G401 (cell line): ENCODE results near the gene SLC17A3. TPM values are rescaled to one million over a fixed set of nuclear protein-coding genes. Genes with fewer than 3 reads are reported as not detected.

Experiments
- DNase-seq: peaks from one replicate; pipeline ENCODE4 v3.0.0-alpha.2; 2015; ENCODE audit warnings: low spot score
- in situ Hi-C: cut with HindIII; loops from 2 replicates; pipeline ENCODE4 v1.10.0; 2016; ENCODE audit warnings: low sequenced_read_pairs, mixed read lengths
- total RNA-seq: library from RNA; depleted of rRNA; stranded (reverse); fragments of >200 nt; shearing (Covaris generic); gene quantifications from 2 replicates; pipeline ENCODE4 v1.2.3, GENCODE V29; 2014

SLC17A3 gene
- total RNA-seq, 1 experiment from 2014 or later: not detected

DNA sequence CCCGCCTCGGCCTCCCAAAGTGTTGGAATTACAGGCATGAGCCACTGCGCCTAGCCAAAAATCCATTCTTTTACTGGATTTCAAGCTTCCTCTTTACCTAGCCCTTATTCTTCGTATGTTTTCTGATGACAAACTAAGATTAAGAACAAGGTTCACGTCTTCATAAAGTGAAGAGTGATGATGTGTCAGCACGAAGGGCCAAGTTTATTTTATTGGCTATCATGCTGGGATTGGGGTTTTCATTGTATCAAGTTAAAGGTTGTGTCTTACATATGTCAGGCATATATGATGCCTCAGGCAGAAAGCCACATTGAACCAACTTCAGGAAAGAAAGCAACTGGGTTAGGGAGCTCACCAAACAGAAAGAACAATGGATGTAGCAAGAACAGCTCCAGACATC lies 19.7 kb upstream of the SLC17A3 start:
- DNase-seq: no peak
- in situ Hi-C loops: no loop called here

DNA sequence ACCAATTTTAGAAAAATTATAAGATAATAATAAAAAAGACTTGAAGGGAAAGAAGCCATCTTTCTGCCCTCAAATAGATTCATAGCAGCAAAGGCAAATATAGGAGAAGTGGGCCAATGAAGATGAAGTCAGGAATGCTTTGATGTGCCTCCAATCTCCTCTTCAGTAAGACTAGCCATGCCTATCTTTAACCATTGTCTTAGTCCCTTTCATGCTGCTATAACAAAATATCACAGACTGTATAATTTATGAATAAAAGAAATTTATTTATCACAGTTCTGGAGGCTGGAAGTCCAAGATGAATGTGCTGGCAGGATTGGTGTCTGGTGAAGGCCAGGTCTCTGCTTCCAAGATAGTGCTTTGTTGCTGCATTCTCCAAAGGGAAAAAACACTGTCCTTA lies 18.8 kb upstream of the SLC17A3 start:
- no peak for DNase-seq
- in situ Hi-C loops: no loop called here

DNA sequence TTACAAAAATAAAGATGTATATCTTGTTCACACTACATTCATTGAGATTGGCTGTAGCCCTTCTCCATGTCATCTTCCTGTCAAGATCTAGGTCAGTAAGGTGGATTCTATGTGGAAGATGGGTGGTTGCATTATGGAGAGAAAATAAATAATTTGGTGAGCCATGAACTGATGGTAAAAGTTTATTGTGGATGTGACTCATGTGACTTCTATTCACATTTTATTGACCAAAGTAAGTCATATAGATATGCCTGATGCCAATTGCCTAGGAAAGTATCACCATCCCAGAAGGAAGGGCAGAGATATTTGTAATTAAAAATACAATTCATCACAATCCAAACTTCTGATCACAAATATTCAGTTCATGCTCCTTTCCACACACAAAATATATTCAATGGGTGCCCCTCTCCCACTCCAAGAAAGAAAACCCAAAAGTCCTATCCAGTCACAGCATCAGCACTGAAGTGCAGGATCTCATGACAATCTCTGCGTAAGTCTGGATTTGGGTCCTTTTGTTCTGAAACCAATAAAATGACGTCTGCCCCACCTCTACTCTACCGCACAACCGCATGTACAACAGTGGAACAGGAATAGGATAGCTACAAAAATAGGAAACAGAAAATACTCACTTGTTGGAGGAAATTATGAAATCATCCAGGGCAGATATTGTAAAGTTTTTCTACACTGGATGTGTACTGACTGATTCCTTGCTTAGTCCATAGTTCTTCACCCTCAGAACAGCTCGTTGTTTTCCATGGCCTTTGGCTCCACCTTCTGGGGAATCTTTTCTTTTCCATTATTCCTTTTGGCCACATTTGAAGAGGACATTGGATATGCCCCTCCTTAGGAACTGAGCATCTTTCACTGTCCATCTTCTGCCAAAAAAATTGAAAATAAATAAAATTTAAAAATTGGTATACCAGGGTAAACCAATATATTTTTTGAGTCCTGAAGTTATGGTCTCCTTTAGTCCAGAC lies 16.1 kb upstream of the SLC17A3 start:
- peak; percentile 72 for DNase-seq
- in situ Hi-C loops: no loop called here

DNA sequence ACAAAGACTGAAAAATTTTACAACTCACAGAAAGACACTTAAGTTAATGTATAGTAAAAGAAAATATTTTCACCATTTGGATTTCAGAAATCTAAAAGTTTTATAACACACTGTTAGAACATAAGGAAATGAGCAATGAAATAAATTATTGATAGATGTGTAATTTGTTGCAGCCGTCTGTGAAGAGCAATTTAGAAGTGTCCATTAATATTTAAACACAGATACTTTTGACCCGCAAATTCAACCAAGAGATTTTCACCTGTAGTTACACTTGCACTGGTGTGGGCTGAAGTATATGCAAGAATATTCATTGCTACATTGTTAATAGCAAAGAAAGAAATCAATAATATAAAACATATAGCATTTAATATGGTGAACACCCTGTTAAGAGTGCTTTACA lies 14.6 kb upstream of the SLC17A3 start:
- DNase-seq: no peak
- in situ Hi-C loops: no loop called here

DNA sequence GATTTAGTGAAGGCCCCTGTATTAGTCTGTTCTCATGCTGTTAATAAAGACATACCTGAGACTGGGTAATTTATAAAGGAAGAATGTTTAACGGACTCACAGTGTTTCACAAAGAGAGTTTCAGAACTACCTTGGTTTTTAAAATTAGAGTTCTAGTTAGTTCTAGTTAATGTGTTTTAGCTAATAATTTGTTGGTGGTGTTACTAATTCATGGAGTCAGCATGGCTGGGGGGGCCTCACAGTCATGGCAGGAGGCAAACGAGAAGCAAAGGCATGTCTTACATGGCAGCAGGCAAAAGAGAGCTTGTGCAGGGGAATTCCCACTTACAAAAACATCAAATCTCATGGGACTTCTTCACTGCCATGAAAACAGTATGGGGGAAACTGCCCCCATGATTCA lies 12.0 kb upstream of the SLC17A3 start:
- no peak for DNase-seq
- in situ Hi-C loops: no loop called here

DNA sequence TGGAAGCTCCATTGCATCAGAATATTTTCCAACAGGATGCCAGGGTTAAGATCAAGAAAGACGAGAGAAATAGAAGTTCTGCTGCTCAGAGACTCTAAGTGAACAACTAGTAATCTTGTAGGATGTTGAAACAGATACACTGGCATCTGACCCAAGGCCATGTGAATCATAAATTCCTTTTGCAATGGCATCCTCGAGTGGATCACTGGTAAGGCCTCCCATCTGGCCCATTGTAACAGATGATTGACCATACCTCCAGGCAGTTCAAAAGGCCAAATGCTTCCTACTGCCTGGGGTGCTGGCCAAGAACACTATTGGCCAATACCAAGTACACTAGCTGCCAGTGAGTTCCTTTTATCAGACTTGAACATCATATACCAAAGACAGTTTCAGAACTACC lies 9.9 kb upstream of the SLC17A3 start:
- no peak for DNase-seq
- in situ Hi-C loops: no loop called here

DNA sequence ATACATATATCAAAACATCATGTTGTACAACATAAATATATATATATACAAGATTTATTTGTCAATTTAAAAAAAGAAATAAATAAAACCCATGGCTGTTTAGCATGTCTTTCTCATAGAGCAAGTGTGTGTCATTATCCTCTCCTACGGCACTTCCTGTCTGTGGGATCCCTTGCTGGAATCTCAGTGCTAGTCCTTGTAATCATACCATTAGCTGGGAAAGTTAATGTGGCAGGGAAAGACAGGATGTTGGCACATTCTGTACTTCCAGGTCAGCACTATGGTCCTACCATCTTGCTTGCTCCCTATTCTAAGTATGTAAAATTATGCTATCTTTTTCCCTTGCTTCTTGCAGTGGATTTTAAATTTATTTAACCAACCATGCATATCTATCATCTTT lies 9.5 kb upstream of the SLC17A3 start:
- no peak for DNase-seq
- in situ Hi-C loops: no loop called here

DNA sequence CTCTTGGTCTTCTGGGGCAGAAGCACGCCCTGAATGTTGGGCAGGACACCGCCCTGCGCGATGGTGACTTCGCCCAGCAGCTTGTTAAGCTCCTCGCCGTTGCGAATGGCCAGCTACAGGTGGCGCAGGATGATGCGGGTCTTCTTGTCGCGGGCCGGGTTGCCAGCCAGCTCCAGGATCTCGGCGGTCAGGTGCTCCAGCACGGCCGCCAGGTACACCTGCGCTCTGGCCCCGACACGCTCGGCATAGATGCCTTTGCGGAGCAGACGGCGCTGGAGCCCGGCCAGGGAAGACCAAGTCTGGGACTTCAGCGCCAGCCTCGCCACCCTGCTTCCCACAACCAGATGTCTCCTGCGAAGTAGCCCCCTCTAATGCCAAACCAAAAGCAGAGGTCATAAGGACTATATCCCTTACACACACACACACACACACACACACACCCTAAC lies 8.0 kb upstream of the SLC17A3 start:
- no peak for DNase-seq
- in situ Hi-C loops: no loop called here

DNA sequence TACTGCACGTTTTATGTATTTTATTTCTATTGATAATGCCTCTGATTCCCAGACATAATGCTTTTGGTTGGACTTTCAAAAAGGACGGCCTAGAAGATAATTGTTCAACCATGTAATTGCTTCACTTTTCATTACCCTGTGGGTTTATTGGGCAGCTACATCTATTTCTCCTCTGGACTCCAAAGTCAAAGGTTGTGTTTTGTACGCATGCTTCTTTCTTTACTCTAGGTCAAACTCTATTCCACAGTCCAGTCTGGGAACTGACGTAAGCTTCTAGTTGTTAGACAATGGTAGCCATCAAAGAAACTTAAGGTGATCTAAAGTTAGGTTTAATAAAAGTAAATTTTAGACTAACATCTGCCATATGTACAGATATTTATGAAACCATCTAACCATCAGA lies 6.6 kb upstream of the SLC17A3 start:
- in situ Hi-C loops: no loop called here
- no peak for DNase-seq

DNA sequence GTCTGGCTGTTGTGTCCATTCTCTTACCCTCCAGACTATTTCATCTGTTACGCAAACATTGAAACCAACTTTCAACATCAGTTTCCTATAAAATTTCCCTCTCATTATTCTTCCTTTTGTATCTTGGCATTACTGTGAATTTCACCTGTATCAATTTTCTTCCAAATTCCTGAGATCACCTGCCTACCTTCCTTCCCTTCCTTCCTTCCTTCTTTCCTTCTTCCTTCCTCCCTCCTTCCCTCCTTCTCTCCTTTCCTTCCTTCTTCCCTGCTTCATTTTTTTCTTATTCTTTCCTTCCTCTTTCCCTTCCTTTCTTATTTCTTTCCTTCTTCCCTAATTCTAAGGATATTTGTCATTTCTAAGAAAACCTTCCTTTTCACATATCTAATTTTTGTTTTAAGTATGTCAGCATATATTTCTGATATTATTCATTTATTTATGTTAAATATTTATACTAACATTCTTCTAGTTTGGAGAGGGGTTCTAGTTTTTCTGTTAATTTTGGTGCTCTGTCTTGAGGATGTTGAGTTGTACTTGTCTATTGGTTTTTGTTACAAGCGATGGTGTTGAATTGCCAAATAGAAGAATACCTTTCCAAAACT lies 4.8 kb upstream of the SLC17A3 start:
- no peak for DNase-seq
- in situ Hi-C loops: no loop called here

DNA sequence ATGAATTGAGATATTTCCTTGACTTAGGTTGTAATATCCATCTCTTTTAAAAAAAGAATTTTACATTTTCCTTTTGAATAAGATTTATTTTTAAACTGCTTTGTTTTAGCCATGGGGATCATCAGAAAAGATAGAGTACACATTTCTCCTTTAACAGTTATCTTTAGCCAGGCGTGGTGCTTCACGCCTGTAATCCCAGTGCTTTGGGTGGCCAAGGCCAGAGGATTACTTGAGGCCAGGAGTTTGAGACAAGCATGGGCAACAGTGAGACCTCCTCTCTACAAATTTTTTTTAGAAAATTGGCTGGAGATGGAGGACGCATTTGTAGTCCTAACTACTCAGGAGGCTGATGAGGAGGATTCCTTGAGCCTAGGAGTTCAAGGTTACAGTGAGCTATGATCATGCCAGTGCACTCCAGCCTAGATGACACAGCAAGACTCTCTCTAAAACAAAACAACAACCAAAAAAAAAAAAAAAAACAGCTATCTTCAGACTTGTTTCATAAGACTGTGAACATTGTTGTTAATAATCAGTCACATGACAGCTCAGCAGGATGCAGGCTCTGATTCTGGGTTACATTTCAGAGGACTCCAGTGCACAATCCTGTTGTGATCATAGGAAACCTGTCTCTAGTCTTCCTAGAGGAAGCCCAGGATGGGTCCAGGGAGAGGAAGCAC lies 2.0 kb upstream of the SLC17A3 start:
- in situ Hi-C loops: no loop called here
- DNase-seq: no peak

DNA sequence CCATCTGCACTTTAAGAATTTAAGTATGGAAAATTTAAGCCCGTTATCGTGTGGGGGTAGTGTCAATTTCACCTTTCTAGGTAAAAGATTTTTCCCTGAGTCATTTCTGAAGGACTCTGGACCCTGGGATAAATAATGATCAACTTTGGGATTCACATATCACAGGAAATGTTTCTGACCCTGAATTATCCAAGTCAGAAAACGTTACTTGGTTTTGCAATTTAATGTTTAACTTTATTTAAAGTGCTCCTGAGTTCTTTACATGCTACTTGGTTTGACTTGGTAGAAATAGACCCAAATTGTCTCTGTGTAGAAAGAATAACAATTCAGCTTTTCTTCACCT lies 1.5 kb upstream of the SLC17A3 start:
- in situ Hi-C loops: no loop called here
- DNase-seq: no peak

DNA sequence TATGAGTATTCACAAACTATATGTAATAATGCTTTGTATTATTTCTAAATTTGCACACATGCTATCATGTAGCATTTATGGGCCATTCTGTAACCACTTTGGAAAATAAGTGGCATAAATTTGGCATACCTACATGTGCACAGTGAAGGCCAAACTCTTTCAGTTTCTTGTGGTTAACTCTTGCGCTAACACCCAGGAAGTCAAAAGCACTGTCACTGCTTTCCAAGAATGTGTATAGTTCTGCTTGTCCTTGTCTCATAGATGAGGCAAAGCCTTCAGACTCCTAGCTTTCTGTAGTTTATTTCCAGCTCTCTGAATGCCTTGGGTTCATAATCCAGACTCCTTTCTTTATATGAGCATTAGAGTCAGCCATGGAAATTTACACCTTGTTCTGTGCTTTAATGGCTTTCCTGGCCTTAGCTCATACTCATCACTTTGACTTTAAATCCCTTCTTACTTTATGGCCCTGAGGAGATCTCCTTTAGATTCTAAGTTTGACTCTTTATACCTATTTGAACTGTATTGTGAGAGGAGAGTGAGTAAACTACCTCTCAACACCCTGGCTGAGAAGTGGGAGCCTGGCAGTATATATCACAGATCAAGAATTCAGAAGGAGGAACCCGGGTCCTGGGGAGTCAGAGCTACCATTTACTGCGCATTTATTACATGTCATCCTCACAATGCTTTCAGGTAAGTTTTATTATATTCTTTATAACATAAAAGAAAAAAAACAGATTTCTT lies 949 bp upstream of the SLC17A3 start:
- no peak for DNase-seq
- in situ Hi-C loops: no loop called here

DNA sequence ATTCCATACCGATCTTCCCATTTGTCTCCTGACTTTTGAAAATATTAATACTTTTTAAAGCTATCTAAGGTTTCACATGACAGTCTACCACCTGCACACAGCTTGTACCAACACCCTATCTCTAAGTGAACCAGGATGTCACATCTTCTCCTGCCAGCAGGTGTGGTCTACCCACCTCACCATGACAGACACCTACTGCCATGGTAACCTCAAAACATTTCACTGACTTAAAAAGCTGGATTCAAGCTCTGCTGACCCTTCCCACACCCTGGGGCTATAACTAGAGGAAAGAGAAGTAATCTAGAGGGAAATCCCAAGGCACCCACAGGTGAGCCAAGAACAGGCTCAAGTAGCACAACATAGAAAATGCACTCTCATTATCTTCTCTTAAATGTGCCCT lies 1.2 kb downstream of the SLC17A3 start:
- in situ Hi-C loops: no loop called here
- DNase-seq: no peak

DNA sequence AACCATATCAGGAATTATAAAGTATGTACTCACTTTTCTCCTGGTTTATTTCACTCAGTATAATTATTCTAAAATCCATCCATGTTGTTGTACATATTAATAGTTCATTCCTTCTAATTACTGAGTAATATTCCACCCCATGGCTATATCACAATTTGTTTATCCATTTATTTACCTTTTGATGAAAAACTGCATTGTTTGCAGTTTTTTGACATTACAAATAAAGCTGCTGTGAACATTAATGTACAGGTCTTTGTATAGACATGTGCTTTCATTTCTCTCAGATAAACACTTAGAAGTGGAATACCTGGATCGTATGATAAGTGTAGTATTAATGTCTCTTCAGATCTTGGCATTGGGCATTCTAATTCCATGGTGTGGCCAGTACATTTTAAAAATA lies 4.2 kb downstream of the SLC17A3 start:
- DNase-seq: no peak
- in situ Hi-C loops: no loop called here

DNA sequence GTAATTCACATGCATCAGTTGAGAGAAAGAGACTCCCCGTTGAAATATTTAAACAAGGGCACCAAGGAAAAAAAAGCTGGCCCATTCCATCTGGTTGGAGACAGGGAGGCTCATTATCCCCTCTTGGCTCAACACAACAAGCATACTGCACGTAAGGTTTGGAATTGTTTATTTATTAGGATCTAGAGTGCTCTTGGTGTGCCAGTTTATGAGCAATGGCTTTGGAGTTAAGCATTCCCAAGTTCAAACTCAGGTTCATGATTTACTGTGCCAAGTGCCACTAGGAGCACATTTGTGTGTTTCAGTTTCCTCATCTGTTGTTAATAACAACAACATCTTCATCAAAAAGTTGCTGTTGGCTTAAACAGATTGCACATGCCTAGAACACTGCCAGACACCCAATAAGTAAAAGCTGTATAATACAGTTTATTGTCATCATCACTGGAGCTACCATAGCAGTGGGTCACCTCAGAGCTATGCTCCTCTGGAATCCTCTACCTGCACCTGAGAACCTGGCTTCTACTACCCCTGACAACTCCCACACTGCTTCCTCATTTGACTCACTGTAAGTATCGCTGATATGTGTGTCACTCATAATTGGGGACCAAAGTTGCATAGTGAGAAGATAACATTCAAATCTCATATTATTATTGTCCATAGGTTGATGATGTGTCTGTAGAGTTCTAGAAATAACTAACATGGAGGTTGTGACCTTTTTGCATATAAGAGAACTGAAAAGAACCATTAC lies 5.4 kb downstream of the SLC17A3 start:
- DNase-seq: no peak
- in situ Hi-C loops: no loop called here

DNA sequence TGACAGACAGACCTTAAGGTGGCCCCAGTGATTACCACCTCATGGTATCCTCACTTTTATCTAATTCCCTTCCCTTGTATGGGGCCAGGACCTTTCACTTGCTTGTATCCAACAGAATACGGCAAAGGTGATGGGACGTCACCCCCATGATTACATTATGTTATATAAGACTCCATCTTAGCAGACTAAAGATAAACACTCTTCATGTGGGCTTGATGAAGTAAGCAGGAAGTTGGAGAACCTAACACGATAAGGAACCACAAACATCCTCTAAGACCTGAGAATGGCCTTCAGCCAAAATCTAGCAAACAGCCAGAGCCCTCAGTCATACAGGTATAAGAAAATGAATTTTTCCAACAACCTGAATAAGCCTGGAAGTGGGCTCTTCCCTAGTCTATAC lies 8.0 kb downstream of the SLC17A3 start:
- no peak for DNase-seq
- in situ Hi-C loops: no loop called here

DNA sequence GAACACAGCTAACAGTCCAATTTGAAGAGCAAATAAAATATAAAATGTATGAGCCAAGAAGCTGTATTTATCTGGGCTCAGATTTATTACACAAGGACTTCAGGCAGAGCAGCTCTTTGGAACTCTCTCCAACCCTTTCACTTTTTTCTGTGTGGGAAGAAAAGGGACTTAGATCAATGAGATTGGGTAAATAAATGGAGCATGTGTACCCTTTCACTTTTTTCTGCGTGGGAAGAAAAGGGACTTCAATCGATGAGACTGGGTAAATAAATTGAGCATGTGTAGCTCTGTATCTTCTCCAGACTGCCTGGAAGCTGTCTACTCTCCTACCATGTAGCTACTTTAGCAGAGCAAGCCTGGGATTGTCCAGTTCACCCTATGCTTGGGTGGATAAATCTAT lies 10.7 kb downstream of the SLC17A3 start:
- in situ Hi-C loops: no loop called here
- DNase-seq: no peak

DNA sequence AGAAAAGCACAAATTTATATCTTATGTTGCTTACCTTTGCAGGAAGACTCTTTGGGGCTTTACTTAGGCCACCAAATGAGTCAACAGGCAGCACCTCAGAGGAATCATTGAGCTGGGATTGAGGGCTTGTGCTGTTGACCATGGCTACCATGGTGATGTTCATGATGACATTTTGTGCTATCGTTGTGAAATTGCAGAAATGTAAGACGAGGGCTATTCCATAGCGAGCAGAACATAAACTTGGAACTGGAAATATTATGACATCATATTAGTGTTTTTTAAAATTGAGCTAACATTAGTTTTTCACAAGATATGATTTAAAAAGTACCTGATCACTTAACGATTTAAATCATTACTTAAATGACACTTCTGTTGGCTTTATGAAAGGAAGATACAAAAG lies 11.8 kb downstream of the SLC17A3 start:
- no peak for DNase-seq
- in situ Hi-C loops: no loop called here
